Measurements from ENCODE around the gene B3GALNT2. TPM values are rescaled to one million over a fixed set of nuclear protein-coding genes. Genes with fewer than 3 reads are reported as not detected.
"Not testable (repeated sequence)": the region's sequence is repeated elsewhere in the genome, so short reads cannot be mapped to it uniquely, and the experiment has no call there.

B3GALNT2 gene
- total RNA-seq, 1 donor from 2014 or later = 15.8 TPM

DNA sequence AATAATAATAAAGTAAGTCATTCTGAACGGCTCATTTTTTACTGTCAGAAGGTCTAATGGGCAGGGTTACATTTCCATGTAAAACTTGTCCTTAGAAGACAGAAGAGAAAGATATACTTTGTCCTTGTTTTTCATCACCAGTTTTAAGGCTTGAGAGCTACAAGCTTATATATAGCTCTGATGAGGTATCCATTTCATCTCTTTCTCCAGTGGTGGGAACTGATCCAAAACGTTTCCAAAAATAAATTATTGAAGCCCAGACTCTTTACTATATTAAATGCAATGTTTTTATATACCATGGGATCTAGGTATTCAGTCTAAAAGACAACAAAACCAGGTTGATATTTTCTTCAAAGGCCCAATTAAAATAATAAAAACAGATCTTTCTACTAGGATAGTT, 8.7 kb downstream of the B3GALNT2 start:
- no peak for DNase-seq (ENCODE audit: low spot score)
- H3K4me3 Mint-ChIP-seq (ENCODE audit: low read depth) = no peak overlapping the region
- H3K36me3 Mint-ChIP-seq (ENCODE audit: low read depth) = peaks cover 34% of the 10 kb centered on the region
- intact Hi-C loops (cut with micrococcal nuclease) = no loop called here
- peaks cover 22% of the 10 kb centered on the region for H3K4me1 Mint-ChIP-seq (ENCODE audit: low read depth)
- H3K27ac Mint-ChIP-seq = no peak overlapping the region
- H3K27me3 Mint-ChIP-seq (ENCODE audit: low read depth) = no peaks in the 10 kb centered on the region
- H3K9me3 Mint-ChIP-seq = no peaks in the 10 kb centered on the region

DNA sequence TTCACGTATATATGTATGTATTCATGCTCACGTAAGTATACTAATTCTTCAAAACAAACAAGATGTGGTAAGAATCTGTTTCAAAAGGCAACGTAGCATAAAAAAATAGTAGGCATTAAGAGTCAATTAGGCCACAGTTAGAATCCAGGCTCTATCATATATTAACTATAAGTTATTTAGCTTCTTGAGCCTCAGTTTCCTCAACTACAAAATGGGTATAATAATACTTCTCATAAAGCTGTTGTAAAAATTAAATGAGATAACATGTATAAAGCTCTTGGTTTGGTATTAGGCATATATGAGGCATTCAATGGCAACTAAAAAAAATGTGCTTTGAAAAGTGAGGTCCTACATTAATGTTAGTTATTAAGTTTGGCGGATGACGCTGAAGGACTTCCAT, 9.2 kb downstream of the B3GALNT2 start:
- Mint-ChIP-seq H3K27me3 (ENCODE audit: low read depth) (no peaks in the 10 kb centered on the region), H3K4me3 (ENCODE audit: low read depth) (no peak overlapping the region), H3K9me3 (no peaks in the 10 kb centered on the region), H3K27ac (no peak overlapping the region), H3K4me1 (ENCODE audit: low read depth) (peaks cover 18% of the 10 kb centered on the region), H3K36me3 (ENCODE audit: low read depth) (peaks cover 34% of the 10 kb centered on the region)
- intact Hi-C loops (cut with micrococcal nuclease) = no loop called here
- DNase-seq (ENCODE audit: low spot score) = no peak

DNA sequence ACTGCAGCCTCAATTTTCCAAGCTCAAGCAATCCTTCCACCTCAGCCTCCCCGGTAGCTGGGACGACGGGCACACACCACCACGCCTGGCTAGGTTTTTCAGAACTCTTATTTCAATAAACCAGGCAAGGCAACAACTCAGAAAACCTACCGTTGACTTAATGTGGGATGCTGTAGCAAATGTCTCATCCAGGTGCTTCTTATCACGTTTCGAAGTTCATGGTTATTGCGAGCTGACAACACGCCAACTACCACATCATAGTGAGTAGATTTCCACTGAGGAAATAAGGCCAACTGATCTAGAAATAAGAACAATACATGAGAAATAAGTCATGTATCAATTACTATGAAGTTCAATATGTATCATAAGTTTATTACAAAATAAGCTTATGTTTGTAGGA, 9.7 kb downstream of the B3GALNT2 start:
- Mint-ChIP-seq H3K36me3 (ENCODE audit: low read depth) (peaks cover 37% of the 10 kb centered on the region), H3K4me3 (ENCODE audit: low read depth) (no peak overlapping the region), H3K27me3 (ENCODE audit: low read depth) (no peaks in the 10 kb centered on the region), H3K27ac (no peak overlapping the region), H3K4me1 (ENCODE audit: low read depth) (peaks cover 23% of the 10 kb centered on the region), H3K9me3 (no peaks in the 10 kb centered on the region)
- DNase-seq (ENCODE audit: low spot score) = no peak
- intact Hi-C loops (cut with micrococcal nuclease) = no loop called here

DNA sequence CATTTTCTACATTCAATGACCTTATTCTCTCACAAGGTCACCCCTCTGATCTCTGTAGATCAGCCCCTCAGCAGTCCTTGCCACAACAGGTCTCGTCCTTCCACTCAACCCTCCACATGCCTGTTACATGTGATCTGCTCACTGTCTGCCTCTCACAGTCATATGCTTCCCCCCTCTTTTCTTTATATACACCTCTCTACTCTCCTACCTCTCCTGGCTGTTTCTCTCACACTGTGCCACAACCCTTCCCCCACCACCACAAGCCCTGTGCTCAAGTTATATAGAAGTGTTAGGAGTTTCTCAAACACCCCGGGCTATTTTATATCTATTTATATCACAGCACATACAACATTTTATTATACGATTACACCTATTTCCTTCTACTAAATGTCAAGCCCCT, 12.6 kb downstream of the B3GALNT2 start:
- Mint-ChIP-seq H3K36me3 (ENCODE audit: low read depth) (peaks cover 42% of the 10 kb centered on the region), H3K4me3 (ENCODE audit: low read depth) (no peak overlapping the region), H3K27ac (no peak overlapping the region), H3K9me3 (no peaks in the 10 kb centered on the region), H3K4me1 (ENCODE audit: low read depth) (peaks cover 25% of the 10 kb centered on the region), H3K27me3 (ENCODE audit: low read depth) (no peaks in the 10 kb centered on the region)
- intact Hi-C loops (cut with micrococcal nuclease) = loop anchor here (2.0 kb wide), 3 partner anchors 151 to 507 kb away; no protein-coding TSS in a partner anchor
- no peak for DNase-seq (ENCODE audit: low spot score)

DNA sequence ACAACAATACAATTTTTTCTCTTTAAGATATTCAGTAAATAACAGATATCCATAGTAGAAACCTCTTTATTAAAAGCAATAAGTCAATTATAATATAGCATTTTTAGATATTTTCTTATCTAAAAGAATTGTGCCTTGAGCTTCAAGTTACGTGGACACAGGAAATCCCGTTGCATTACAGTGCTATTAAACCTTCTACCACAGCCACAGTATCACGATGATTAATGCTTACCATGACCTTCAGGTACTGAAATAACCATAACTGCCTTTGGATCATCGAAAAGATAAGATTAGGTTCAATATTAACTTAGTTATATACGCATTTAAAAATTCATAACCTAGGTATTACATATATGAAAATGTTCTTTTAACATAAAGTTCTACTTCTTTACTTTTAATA, 17.9 kb downstream of the B3GALNT2 start:
- H3K4me1 Mint-ChIP-seq (ENCODE audit: low read depth) = peaks cover 10% of the 10 kb centered on the region
- no peaks in the 10 kb centered on the region for H3K9me3 Mint-ChIP-seq
- peaks cover 35% of the 10 kb centered on the region for H3K36me3 Mint-ChIP-seq (ENCODE audit: low read depth)
- no peaks in the 10 kb centered on the region for H3K27me3 Mint-ChIP-seq (ENCODE audit: low read depth)
- no peak overlapping the region for H3K27ac Mint-ChIP-seq
- no peak for DNase-seq (ENCODE audit: low spot score)
- H3K4me3 Mint-ChIP-seq (ENCODE audit: low read depth) = no peak overlapping the region
- intact Hi-C loops (cut with micrococcal nuclease) = no loop called here

DNA sequence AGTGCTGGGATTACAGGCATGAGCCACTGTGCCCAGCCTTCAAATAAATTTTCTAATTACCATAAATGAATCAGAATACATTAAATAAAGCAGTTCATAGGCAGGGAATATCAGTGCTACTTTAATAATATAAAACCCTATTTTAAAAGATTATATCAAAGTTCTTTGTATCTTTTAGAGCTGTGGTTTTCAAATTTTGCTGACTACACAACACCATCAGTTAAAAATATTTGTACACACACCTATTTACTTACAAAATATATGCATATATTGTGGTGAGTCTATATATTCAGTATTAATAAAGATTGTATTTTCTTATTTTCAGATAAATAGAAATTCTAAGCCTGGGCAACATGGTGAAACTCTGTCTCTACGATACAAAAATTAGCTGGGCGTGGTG, 18.7 kb downstream of the B3GALNT2 start:
- no peak for DNase-seq (ENCODE audit: low spot score)
- Mint-ChIP-seq H3K27ac (no peak overlapping the region), H3K27me3 (ENCODE audit: low read depth) (no peaks in the 10 kb centered on the region), H3K4me1 (ENCODE audit: low read depth) (peaks cover 10% of the 10 kb centered on the region), H3K9me3 (no peaks in the 10 kb centered on the region), H3K36me3 (ENCODE audit: low read depth) (peaks cover 36% of the 10 kb centered on the region), H3K4me3 (ENCODE audit: low read depth) (no peak overlapping the region)
- intact Hi-C loops (cut with micrococcal nuclease) = no loop called here

DNA sequence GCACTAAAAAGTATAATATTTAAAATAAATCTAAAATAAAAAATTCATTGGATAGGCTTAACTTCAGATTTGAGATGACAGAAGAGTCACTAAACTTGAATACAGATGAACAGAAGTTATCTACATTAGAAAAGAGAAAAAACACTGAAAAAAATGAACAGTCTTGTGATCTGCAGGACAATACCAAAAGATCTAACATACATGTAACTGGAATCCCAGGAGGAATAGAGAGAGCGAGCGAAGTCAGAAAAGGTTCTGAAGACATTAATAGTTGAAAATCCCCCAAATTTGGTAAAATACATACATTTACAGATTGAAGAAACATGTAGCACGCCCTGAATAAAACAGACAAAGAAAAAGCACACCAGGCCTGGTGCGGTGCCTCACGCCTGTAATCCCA, 21.2 kb downstream of the B3GALNT2 start:
- no peak for DNase-seq (ENCODE audit: low spot score)
- H3K9me3 Mint-ChIP-seq = no peaks in the 10 kb centered on the region
- H3K27me3 Mint-ChIP-seq (ENCODE audit: low read depth) = no peaks in the 10 kb centered on the region
- H3K4me3 Mint-ChIP-seq (ENCODE audit: low read depth) = no peak overlapping the region
- peaks cover 47% of the 10 kb centered on the region for H3K36me3 Mint-ChIP-seq (ENCODE audit: low read depth)
- no peak overlapping the region for H3K27ac Mint-ChIP-seq
- intact Hi-C loops (cut with micrococcal nuclease) = no loop called here
- peaks cover 3% of the 10 kb centered on the region for H3K4me1 Mint-ChIP-seq (ENCODE audit: low read depth)

DNA sequence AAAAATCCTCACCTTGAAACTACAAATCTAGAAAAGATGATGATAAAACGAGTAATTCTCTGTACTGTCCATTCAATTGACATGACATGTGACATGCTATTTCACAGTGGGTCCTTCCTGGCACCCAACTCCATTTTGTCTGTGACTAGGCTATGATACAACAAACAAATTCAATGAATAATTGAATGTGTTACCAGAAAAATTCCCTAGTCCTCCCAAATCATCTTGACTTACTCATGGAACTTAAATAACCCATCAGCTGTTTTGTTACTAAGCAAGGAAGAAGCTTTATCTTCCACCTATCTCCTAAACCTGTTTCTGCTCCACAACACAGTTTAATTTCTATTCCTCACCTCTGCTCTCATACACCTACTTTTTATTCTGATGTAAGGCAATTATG, 30.4 kb downstream of the B3GALNT2 start:
- no peaks in the 10 kb centered on the region for H3K27me3 Mint-ChIP-seq (ENCODE audit: low read depth)
- H3K36me3 Mint-ChIP-seq (ENCODE audit: low read depth) = peaks cover 26% of the 10 kb centered on the region
- no peak for DNase-seq (ENCODE audit: low spot score)
- H3K27ac Mint-ChIP-seq = peak overlapping the region; percentile 30
- intact Hi-C loops (cut with micrococcal nuclease) = no loop called here
- no peaks in the 10 kb centered on the region for H3K9me3 Mint-ChIP-seq
- peaks cover 4% of the 10 kb centered on the region for H3K4me1 Mint-ChIP-seq (ENCODE audit: low read depth)
- H3K4me3 Mint-ChIP-seq (ENCODE audit: low read depth) = no peak overlapping the region

DNA sequence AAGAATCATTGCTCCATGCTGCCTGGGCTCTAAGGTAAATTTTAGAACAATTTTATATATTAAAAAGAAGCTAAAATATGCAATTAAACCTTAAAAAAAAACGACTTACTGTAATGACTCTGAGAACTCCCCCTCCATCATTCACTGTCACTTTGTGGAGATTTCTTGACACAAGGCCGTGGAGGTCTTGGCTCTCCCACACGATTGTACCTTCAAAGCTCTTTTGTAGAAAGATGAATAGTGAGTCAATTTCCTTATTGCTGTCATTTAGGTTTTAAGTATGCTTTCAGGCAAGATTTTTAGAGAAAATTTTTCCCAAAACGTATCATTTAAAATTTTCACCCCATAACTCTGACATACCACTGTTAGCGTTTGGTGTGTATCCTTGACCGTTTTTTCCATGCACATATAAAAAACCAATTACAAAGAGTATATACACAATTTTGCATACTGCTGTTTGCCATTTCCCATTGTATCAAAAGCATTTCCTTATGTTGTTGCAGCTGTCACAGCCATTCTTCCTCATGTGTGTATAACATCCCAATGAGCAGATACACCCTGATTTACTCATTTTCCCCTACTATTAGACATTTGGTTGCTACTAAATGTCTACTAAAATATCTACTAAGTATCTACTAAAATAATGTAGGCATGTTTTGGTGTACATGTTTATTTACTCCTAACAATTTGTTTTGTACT, 33.4 kb downstream of the B3GALNT2 start:
- H3K4me3 Mint-ChIP-seq (ENCODE audit: low read depth) = no peak overlapping the region
- H3K27me3 Mint-ChIP-seq (ENCODE audit: low read depth) = no peaks in the 10 kb centered on the region
- DNase-seq (ENCODE audit: low spot score) = no peak
- no peaks in the 10 kb centered on the region for H3K9me3 Mint-ChIP-seq
- H3K27ac Mint-ChIP-seq = no peak overlapping the region
- intact Hi-C loops (cut with micrococcal nuclease) = no loop called here
- peaks cover 4% of the 10 kb centered on the region for H3K4me1 Mint-ChIP-seq (ENCODE audit: low read depth)
- peaks cover 14% of the 10 kb centered on the region for H3K36me3 Mint-ChIP-seq (ENCODE audit: low read depth)

DNA sequence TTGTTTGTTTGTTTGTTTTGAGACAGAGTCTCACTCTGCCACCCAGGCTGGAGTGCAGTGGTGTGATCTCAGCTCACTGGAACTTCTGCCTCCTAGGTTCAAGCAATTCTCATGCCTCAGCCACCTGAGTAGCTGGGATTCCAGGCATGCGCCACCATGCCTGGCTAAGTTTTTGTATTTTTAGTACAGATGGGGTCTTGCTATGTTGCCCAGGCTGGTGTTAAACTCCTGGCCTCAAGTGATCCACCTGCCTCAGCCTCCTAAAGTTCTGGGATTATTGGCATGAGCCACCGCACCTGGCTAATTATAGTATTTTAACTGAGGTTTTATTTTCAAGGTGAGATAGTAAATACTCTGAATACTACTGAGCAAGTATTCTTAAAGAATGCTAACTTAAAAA, 34.4 kb downstream of the B3GALNT2 start:
- intact Hi-C loops (cut with micrococcal nuclease) = not testable (repeated sequence)
- peaks cover 18% of the 10 kb centered on the region for H3K36me3 Mint-ChIP-seq (ENCODE audit: low read depth)

DNA sequence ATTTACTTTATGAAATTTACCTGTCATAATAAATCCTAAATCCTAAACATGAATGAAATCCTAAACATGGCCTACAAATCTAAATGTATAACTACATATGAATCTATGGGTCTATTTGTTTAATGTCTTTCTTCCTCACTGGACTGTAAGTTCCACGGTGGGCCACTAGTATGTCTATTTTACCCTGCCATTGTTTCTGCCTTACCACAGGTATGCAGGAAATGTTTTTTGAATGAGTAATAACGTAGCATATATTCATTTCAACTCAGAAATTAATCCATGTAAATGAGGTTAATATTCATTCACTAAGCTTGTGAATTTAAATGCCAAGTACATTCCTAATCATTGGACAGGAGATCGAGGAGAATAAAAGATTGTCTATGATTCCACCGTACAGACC, 35.3 kb downstream of the B3GALNT2 start:
- Mint-ChIP-seq H3K27me3 (ENCODE audit: low read depth) (no peaks in the 10 kb centered on the region), H3K36me3 (ENCODE audit: low read depth) (peaks cover 28% of the 10 kb centered on the region), H3K9me3 (no peaks in the 10 kb centered on the region), H3K4me1 (ENCODE audit: low read depth) (peaks cover 5% of the 10 kb centered on the region), H3K4me3 (ENCODE audit: low read depth) (no peak overlapping the region), H3K27ac (no peak overlapping the region)
- intact Hi-C loops (cut with micrococcal nuclease) = no loop called here
- DNase-seq (ENCODE audit: low spot score) = no peak

More for the DNA sequence above, 34.4 kb downstream of the B3GALNT2 start:
- not testable (repeated sequence) for H3K27me3 Mint-ChIP-seq (ENCODE audit: low read depth); H3K4me1 Mint-ChIP-seq (ENCODE audit: low read depth); H3K9me3 Mint-ChIP-seq; H3K4me3 Mint-ChIP-seq (ENCODE audit: low read depth); H3K27ac Mint-ChIP-seq; DNase-seq (ENCODE audit: low spot score)

DNA sequence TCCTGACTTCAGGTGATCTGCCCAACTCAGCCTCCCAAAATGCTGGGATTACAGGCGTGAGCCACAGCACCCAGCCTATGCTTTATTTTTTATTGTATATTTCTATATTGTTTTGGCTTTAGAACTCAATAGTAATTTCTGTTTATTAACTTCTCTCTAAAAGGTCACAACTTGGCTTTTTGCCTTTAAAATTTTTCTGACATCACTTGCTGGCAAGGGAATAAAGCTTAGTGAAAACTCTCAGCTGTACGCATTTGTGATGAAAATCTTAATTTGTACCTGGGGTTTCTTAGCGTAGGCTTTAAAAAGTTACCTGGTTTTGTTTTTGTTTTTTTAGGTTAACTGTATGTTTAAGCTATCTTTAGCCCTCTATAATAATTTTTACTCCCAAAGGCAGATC, 36.2 kb downstream of the B3GALNT2 start:
- Mint-ChIP-seq H3K4me1 (ENCODE audit: low read depth) (peaks cover 5% of the 10 kb centered on the region), H3K27ac (no peak overlapping the region), H3K36me3 (ENCODE audit: low read depth) (peaks cover 31% of the 10 kb centered on the region), H3K4me3 (ENCODE audit: low read depth) (no peak overlapping the region), H3K27me3 (ENCODE audit: low read depth) (no peaks in the 10 kb centered on the region), H3K9me3 (no peaks in the 10 kb centered on the region)
- intact Hi-C loops (cut with micrococcal nuclease) = no loop called here
- DNase-seq (ENCODE audit: low spot score) = no peak

DNA sequence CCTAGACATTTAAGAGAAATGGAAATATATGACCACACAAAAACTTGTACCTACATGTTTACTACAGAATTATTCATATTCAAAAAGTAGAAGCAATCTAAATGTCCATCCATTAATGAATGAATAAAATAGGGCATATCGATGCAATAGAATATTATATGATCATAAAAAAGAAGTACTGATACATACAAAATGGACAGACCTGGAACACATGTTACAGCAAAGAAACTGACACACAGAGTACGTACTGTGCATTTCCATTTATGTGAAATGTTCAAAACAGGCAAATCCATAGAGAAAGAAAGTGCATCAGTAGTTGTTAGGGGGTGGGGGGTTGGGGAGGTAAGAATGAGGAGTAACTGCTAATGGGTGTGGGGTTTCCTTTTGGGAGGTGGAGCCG, 39.2 kb downstream of the B3GALNT2 start:
- H3K4me1 Mint-ChIP-seq (ENCODE audit: low read depth) = peaks cover 14% of the 10 kb centered on the region
- intact Hi-C loops (cut with micrococcal nuclease) = no loop called here
- DNase-seq (ENCODE audit: low spot score) = no peak
- no peak overlapping the region for H3K4me3 Mint-ChIP-seq (ENCODE audit: low read depth)
- H3K27ac Mint-ChIP-seq = no peak overlapping the region
- H3K9me3 Mint-ChIP-seq = no peaks in the 10 kb centered on the region
- no peaks in the 10 kb centered on the region for H3K27me3 Mint-ChIP-seq (ENCODE audit: low read depth)
- peaks cover 28% of the 10 kb centered on the region for H3K36me3 Mint-ChIP-seq (ENCODE audit: low read depth)

DNA sequence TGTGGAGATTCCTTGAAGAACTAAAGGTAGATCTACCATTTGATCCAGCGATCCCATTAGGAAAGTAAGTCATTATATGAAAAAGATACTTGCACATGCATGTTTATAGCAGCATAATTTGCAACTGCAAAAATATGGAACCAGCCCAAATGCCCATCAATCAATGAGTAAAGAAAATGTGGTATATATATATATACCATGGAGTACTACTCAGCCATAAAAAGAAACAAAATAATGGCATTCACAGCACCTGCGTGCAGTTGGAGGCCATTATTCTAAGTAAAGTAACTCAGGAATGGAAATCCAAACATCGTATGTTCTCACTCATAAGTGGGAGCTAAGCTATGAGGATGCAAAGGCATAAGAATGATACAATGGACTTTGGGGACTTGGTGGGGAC, 41.4 kb downstream of the B3GALNT2 start:
- H3K9me3 Mint-ChIP-seq; intact Hi-C loops (cut with micrococcal nuclease); DNase-seq (ENCODE audit: low spot score); H3K27me3 Mint-ChIP-seq (ENCODE audit: low read depth); H3K4me3 Mint-ChIP-seq (ENCODE audit: low read depth); H3K27ac Mint-ChIP-seq: not testable (repeated sequence)
- peaks cover 12% of the 10 kb centered on the region for H3K4me1 Mint-ChIP-seq (ENCODE audit: low read depth)
- H3K36me3 Mint-ChIP-seq (ENCODE audit: low read depth) = peaks cover 20% of the 10 kb centered on the region

All from activated T-helper 2 cell treated with anti-CD3 and anti-CD28 coated beads, Interferon-gamma antibody, Interleukin-2, Interleukin-4, amounts not matched to agents 10 μg/mL and 5 μg/mL and 100 μg/mL, durations not matched to agents 14 hours and 24 hours and 36 hours (primary cell).